COLO829 (cell line): Measurements from ENCODE around the gene CDX2.

Experiments
- DNase-seq: peaks from one replicate; pipeline ENCODE4 v3.0.0; 2012; ENCODE audit warnings: low spot score

CDX2 gene

DNA sequence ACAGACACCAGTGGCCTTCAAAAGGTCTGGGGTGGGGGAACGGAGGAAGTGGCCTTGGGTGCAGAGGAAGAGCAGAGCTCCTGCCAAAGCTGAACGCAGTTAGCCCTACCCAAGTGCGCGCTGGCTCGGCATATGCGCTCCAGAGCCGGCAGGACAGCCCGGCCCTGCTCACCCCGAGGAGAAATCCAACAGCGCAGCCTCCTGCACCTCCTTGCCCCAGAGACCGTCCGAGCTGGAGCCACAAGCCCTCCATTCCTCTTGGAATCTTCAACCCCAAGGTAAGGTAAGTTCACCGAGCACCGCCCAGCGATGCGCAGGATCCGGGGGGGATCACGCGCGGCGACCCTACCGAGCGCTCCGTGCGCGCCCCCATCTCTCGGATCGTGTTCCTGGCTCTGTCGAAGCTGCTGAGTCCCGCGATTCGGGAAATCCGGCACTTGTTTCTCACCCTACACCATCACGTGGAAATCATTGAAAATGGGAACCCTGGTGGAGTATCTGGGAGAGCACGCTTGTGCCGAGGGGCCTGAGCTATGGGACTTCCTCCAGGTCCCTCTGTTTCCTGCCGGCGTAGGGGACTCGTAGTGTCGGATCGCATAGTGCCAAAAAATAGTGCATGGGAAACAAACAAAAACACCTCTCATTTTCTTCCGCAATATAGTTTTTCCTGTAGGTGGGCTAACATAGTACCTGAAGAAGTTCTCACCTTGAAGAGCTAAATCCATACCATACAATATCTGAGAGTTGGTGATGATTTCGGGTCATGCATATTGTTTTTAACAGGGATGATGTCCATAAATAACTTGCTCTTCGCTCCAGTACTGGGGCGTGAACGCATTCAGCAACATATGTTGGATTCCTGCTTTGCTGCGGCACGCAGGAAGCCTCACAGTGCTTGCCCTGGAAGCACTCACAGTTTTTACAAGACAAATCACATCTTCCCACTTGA is 40.0 kb downstream of the CDX2 start:
- no peak for DNase-seq

DNA sequence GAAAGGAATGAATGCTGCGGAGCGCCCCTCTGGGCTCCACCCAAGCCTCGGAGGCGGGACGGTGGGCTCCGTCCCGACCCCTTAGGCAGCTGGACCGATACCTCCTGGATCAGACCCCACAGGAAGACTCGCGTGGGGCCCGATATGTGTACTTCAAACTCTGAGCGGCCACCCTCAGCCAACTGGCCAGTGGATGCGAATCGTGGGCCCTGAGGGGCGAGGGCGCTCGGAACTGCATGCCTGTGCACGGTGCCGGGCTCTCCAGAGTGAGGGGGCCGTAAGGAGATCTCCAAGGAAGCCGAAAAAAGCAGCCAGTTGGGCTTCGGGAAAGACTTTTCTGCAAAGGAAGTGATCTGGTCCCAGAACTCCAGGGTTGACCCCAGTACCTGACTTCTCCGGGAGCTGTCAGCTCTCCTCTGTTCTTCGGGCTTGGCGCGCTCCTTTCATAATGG is 40.7 kb downstream of the CDX2 start:
- no peak for DNase-seq

DNA sequence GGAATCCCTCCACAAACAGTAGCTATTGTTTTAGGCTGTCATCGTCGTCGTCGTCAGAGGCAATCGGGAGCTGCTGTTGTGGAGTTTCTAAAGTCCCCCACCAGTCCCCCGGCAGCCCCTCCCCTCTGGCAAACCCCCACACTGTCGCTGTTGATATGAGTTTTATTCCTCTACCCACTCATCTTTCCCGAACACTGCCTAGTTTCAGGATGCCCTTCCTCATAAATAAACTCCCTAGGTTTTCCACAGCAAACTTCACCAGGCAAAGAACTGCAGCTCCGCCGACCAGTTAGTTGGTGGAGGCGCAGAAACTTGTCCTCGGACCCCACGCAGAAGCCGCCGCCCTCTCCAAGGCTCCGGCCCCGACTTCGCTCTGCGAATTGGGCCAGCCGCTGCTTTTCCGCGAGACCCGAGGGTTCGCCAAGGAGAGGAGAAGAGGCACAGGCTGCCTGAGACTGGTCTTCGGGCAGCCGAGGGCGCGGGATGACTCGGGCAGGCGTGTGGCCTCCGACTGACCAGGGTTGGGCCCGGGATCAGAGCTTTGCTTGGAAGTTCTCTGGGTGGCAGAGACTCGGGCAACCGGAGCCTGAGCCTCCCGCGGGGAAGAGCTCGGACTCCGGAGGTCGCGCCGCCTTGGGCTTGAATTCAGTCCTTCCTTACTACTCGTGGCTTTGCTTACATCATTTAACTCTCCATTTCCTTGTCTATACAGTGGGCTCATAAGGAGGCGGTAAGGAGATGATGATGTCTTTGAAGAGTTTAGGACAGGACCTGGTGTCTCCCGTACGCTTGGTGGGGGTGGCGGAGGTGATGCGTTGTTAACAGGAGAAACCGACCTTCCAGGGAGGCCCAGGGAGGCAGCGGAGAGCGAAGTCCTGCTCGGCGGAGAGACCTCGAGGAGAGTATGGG is 41.4 kb downstream of the CDX2 start:
- no peak for DNase-seq

DNA sequence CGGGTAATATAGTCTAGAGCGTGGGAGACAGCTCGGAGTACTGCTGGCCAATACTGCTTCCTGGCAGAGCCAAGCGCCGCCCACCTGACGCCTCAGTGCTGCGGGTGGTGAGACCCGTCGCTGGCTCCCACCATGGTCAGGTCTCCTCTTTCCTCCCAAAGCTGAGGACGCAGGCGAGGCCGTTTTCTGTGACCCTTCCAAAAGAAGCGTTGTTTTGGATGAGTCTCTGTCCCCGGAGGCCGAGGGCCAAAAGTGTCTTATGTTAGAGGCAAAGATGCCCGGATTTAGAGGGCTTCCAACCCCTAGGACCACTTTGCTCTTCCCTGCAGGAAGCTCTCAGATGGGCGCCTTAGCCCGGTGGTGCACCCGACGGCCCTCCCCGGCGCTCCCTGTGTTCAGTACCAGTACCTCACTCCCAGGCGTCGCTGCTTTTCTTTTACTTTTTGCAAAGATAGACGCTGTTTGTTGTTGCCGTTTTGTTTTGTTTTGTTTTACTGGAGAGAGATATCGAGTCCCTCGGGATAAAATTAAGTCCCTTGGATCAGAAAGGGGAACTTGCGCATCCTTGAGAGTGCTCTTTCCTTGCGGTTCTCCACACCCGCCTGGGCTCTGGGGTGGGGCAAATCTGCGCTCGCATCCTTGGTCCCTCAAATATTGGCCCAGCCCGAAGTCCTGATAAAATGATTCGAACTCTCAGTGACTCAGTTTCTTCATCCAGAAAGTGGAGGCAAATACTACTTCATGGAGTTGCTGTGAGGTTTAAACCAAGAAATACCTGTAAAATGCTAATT is 42.3 kb downstream of the CDX2 start:
- no peak for DNase-seq

DNA sequence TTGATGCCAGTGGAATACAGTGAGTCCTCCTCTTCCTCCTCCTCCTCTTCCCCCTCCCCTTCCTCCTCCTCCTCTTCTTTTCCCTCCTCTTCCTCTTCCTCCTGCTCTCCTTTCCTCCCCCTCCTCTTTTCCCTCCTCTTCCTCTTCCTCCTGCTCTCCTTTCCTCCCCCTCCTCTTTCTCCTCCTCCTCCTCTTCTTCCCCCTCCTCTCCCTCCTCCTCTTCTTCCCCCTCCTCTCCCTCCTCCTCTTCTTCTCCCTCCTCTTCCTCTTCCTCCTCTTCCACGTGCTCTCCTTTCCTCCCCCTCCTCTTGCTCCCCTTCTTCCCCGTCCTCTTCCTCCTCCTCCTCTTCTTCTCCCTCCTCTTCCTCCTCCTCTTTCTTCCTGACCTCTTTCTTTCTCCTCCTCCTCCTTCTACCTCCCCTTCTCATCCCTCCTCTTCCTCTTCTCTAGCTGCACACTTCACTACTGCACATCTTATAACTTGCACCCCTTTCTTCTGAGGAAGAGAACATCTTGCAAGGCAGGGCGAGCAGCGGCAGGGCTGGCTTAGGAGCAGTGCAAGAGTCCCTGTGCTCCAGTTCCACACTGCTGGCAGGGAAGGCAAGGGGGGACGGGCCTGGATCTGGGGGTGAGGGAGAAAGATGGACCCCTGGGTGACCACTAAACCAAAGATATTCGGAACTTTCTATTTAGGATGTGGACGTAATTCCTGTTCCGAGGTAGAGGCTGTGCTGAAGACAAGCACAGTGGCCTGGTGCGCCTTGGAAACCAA is 43.7 kb downstream of the CDX2 start:
- no peak for DNase-seq

DNA sequence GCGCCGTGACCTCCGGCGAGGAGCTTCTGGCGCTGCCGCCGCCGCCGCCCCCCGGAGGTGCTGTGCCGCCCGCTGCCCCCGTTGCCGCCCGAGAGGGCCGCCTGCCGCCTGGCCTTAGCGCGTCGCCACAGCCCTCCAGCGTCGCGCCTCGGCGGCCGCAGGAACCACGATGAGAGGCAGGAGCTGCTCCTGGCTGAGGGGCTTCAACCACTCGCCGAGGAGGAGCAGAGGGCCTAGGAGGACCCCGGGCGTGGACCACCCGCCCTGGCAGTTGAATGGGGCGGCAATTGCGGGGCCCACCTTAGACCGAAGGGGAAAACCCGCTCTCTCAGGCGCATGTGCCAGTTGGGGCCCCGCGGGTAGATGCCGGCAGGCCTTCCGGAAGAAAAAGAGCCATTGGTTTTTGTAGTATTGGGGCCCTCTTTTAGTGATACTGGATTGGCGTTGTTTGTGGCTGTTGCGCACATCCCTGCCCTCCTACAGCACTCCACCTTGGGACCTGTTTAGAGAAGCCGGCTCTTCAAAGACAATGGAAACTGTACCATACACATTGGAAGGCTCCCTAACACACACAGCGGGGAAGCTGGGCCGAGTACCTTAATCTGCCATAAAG is 44.5 kb downstream of the CDX2 start:
- no peak for DNase-seq

DNA sequence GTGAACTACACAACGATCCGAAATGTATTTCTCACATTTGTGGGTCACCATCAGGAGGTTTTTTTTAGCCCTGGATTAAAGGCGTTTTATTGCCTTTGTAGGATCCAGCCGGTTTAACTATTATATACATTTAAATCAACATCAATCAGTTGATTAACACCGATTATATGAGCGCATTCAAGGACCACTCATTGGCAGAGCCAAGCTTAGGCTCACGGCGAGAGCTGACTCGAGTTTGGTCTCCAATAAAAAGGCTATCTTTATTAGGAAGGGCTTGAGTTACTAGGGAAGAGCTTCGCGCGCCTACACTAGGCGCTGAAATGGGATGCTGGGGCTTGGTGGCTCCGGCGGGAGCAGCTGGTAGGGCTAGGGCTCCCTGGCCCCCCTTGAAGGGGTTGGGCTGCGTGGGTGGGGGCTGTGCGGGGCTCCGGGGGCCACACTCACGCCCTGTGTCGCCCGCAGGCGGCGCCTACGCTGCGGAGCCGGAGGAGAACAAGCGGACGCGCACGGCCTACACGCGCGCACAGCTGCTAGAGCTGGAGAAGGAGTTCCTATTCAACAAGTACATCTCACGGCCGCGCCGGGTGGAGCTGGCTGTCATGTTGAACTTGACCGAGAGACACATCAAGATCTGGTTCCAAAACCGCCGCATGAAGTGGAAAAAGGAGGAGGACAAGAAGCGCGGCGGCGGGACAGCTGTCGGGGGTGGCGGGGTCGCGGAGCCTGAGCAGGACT is 45.2 kb downstream of the CDX2 start:
- DNase-seq, result no peak

DNA sequence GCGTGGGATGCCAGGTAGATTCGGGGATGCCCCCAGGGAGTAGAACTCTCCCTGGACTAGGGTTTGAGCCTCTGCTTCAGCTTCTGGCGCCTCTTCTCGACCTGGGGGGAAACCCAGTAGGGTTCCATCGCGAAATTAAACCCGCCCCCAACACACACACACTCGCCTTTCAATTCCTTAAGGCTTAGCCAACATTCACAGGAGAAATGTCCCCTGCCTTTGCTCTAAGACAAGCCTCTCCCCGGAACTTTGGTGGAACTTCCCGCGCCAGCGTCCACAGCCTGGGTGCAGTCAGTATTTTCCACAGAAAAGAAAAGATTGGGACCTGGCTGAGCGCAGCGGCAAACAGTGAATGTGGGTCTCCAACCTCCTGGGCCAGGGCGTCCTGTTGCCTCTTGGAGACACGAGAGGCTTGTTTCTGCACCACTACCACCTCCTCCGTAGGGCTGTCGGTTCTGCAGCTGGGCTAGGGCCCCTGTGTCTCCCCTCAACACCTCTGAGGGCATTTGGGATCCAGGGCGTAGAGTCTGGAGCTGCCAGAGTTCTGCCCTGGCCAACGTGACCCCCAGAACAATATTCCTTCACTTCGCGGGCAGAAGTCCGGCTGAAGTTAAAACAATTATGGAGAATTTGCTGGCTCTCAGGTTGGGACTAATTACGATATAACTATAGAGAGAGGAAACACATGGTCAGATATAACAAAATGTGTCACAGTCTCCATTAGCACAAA is 46.1 kb downstream of the CDX2 start:
- no peak for DNase-seq

DNA sequence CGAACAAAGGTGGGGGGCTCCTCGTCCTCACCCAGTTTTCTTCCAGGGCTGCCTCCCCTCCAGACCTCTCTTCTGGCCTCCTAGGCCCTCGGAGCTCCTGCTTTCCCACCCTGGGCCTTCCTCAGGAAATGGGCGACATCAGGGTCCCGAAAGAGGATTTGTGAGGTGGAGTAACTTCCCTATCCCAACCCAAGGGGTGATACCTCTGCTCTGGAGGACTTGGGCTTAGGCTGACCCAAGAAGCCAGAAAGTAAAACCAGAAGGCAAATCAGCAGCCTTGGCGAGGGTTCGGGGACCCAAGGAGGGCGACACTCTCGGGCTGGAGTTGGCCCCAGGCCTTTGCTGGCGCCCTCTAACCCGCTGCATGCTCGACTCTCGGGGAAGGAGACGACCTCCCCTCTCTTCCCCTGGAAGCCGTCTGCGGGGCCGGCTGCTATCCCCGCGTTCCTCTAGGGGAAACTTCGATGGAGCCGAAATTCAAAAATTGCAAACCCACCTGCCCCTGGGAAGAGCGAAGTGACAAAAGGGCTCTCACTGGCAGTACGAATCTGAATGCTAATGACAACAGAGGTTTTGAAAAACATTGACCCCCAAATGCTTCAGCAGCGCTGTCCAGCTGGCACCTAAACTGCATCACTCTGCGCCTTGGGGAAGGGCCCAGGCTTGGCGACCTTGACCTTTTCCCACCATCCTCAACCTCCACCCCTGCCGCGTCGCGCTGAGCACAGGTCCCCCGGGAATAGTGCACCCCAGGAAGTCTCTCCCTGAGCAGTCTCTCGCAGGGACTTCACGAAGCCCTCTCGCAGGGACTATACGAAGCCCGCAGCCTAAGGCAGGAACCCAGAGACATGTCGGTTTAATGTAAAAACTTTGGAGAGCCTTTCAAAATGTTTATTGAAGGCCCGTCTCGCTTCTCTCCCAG is 46.9 kb downstream of the CDX2 start:
- DNase-seq, result no peak

DNA sequence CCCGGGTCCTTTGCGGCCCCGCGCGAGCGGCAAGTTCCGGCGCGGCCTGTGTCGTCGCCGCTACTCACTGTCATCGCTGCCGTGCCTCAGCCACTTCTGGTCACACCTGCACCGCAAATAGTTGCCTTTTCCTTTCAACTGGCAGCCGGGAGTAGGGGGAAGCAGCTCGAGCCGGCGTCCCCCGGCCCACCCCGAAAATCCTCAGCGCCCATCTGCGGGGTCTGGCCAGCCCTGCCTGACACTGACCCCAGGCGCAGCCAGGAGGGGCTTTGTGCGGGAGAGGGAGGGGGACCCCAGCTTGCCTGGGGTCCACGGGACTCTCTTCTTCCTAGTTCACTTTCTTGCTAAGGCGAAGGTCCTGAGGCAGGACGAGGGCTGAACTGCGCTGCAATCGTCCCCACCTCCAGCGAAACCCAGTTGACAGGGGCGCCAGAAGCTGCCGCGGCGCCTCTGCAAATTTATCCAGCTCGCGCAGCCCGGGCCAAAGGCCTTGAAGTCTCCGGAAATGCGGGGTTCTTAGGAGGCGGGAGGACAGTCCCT is 47.6 kb downstream of the CDX2 start:
- no peak for DNase-seq

DNA sequence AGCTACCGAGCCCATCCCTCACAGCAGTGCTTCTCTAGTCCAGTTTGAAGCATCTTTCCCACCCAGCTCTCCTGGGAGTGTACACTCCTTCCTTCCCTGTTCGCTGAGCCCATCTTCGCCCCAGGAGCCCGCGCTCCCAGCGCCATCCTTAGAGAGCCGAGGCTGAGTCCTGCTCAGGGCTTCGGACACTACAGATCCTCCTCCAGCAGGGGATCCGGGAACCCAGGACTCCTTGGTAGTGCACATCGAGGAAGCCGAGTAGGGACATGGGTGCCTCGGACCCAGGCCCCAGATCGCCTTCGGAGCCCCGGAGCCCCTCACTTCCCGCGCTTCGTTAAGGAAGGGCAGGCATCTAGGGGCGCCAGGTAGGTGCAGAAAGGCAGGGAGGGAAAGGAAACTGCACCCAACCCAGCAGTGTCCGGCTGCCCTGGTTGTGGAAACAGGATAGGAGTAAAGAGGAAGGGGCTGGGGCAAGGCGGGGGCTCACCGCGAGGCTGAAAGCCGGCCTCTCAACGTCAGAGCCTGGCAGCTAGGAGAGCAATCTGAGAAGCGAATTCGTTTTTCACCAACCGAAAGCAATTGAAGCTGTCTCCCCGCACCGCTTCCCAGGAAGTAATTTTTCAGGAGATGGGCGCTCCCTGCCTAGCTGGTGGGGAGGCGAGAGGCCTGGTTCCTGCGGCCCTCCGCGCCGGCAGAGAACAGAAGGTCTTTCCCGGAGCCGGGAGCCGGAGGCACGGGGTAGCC is 48.3 kb downstream of the CDX2 start:
- DNase-seq, result no peak

DNA sequence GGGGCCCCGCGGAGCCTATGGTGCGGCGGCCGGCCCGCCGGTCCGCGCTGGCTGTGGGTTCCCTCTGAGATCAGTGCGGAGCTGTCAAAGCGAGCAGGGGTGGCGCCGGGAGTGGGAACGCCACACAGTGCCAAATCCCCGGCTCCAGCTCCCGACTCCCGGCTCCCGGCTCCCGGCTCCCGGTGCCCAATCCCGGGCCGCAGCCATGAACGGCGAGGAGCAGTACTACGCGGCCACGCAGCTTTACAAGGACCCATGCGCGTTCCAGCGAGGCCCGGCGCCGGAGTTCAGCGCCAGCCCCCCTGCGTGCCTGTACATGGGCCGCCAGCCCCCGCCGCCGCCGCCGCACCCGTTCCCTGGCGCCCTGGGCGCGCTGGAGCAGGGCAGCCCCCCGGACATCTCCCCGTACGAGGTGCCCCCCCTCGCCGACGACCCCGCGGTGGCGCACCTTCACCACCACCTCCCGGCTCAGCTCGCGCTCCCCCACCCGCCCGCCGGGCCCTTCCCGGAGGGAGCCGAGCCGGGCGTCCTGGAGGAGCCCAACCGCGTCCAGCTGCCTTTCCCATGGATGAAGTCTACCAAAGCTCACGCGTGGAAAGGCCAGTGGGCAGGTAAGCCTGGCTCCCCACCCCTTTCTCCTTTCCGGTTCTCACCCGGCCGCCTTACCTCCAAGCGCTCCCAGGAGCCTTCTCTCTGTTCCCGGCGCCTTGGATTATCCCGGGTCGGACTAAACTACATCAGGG is 49.0 kb downstream of the CDX2 start, which contains the start of gene PDX1:
TSS of gene PDX1 (plus strand) at position 67 of the 743 bp plus-strand sequence. CDS start at position 206, 139 bp downstream.
- DNase-seq, result no peak

DNA sequence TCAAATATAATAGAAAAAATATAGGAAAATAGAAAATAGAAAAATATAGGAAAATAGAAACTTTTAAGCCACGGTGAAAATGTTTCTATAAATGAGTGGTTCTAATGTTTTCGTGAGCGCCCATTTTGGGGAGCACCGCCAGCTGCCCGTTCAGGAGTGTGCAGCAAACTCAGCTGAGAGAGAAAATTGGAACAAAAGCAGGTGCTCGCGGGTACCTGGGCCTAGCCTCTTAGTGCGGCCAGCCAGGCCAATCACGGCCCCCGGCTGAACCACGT is 49.5 kb downstream of the CDX2 start:
- no peak for DNase-seq

DNA sequence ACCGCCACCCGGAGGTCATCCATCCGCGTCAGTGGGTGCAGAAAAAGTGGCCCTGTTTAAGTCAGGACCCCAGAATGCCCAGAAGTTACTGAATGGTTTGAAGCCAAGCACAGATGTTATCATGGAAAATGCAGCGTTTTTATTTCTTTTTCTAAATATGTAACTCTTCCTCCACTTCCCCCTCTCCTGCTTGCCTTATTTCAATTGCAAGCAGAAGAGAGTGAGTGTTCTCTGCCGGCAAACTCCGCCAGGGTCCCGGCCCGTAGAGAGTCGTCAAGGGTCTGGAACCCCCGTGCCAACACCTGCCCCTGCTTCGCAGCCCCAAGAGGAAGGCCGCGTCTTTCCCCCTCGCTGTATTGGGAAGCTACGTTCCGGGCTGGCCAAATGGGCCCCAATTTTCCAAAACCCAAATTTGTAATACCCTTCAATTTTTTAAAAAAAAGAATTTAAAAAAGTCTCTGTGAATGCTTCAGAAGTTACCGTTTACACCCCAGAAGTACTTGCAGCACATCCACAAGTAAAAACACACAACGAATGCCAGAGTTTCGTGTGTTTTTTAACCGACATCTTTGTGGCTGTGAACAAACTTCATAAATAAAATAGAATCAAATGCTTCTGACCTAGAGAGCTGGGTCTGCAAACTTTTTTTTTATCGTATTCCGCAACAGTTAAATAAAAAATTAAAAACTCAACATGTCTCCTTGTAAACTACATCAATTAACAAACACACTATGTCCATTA is 50.0 kb downstream of the CDX2 start:
- no peak for DNase-seq

DNA sequence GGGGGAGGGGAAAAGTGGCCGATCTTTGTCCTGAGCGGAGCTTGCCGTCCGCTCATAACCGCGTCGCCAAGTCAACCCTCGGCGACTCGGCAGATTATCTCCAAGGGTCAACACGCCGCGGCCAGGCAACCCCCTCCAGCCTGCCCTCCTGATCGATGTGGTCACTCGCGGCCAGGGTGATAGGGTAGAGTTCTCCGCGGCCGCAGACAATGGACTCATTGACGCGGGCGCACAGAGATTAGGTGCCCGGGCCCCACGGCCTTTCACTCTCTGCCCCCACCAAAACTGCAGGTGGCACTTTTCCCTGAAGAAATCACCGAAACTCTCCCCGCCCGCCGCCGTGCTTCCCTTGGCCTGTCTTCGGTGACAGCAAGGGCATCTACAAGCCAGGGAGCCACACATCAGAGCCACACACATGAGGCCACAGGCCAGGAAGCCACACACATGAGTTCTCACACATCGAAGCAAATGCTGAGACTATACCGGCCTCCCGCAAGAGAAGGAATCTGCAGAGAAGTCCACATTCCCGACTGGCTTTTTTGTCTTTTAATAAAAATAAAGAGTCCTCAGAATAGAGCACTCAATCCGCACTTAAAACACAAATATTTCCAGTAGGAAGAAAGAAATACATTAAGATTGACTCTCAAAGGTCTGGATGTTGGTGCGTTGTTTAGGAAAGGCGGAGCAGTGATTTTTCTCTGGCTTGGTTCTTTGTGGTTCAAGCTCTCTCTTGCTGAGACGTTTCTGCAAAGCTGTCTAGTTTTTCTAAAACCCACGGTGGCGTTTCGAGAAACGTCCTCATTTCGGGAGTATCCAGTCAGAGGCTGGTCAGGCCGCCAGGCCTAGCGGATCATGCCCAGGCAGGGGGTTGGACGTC is 50.8 kb downstream of the CDX2 start:
- no peak for DNase-seq
